NT2/D1 (cell line): ENCODE results near the gene LRRC49.
A peak's percentile ranks its signal among the peaks of the same experiment; 100 is the strongest.

Source experiments
- DNase-seq: peaks from one replicate; pipeline ENCODE4 v3.0.0-alpha.2; 2011; ENCODE audit warnings: low read depth, low spot score
- H3K27me3 ChIP-seq: 2 replicates; pipeline ENCODE4 v1.6.0; 2011; ENCODE audit warnings: mild to moderate bottlenecking; ENCODE audit not compliant: insufficient read length, insufficient read depth
- H3K36me3 ChIP-seq: 2 replicates; pipeline ENCODE4 v1.6.1; 2011; ENCODE audit warnings: mild to moderate bottlenecking, low read length, mixed read lengths; ENCODE audit not compliant: insufficient read depth, insufficient read length
- H3K4me1 ChIP-seq: 2 replicates; pipeline ENCODE4 v1.5.1; 2011; ENCODE audit not compliant: insufficient read depth, insufficient read length
- H3K4me3 ChIP-seq: 2 replicates; pipeline ENCODE4 v1.5.1; 2011; ENCODE audit warnings: low read depth; ENCODE audit not compliant: insufficient read length
- H3K9ac ChIP-seq: 2 replicates; pipeline ENCODE4 v1.6.0; 2011; ENCODE audit warnings: low read depth; ENCODE audit not compliant: insufficient read length
- H3K9me3 ChIP-seq: 2 replicates; pipeline ENCODE4 v1.5.1; 2011; ENCODE audit warnings: mild to moderate bottlenecking, low read length; ENCODE audit not compliant: insufficient read depth
- SUZ12 ChIP-seq: IDR thresholded peaks from 2 replicates; pipeline ENCODE4 v1.6.1; 2011; ENCODE audit not compliant: insufficient read length, insufficient read depth; ENCODE audit errors: extremely low read depth
- YY1 ChIP-seq: IDR thresholded peaks from 2 replicates; pipeline ENCODE4 v1.6.1; 2011; ENCODE audit not compliant: insufficient read length, insufficient read depth
- ZNF274 ChIP-seq: IDR thresholded peaks from 2 replicates; pipeline ENCODE4 v1.6.1; 2011; ENCODE audit warnings: mild to moderate bottlenecking, low read depth, low read length

The LRRC49 gene, protein sequence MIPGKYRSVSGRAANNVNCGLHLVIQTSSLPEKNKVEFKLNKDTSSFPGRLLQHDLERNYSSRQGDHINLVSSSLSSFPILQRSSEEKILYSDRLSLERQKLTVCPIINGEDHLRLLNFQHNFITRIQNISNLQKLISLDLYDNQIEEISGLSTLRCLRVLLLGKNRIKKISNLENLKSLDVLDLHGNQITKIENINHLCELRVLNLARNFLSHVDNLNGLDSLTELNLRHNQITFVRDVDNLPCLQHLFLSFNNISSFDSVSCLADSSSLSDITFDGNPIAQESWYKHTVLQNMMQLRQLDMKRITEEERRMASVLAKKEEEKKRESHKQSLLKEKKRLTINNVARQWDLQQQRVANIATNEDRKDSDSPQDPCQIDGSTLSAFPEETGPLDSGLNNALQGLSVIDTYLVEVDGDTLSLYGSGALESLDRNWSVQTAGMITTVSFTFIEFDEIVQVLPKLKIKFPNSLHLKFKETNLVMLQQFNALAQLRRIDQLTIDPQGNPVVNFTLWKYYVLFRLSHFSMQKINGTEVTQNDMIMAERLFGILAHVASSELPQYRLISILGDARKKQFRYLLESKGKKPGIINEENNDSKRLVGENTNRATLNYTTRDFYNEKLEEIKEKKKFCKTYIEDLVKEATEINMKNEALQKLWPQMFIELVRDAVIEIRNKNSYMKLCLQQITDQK

DNA sequence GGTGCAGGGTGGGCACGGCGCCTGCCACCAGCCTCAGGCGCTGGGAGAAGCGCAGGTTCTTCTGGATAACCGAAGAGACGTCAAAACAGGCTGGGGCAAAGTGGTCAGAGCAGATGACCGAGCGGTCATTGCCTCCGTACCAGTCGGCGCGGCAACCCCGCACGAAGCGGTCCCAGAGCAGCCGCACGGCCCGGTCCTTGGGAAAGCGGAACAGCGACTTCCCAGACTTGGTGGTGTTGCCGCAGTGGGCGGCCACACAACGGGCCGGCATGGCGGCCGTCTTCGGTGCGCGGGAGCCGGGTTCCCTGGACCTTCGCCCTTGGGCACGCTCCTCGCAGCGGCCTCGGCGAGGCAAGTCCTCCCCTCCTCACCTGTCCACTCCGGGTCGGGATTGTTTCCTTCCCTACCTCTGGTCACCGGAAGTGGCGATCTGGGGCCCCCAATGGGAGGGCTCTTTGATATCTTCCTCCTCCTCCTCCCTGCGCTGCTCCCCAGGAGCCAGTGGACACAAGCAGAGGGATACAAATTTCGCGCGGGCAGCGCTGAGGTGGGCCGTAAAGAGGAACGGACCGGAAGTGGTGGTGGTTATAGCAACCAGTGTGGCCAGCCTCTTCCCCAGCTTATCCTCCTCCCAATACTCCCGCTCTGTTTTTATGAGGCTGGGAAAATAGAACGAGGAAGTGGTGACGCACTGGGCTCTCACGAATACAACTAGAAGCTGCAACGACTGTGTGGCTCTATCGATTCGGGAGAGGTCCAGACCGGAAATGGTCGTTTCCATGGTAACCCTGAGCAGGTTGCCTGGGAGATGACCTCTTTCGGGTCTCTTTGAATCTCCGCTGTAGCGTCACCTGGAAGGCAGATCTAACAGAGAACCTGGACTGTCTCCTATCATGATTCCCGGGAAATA is at the start of gene LRRC49, which contains the start of gene THAP10:
LRRC49 (plus strand) TSS at position 825 of the 910 bp plus-strand sequence; CDS start at position 894, 69 bp downstream.
THAP10 (minus strand) TSS at position 432 of the 910 bp plus-strand sequence; CDS start at position 271, 161 bp downstream.
- Histone ChIP-seq H3K9me3 (no peaks in the 10 kb centered on the region), H3K4me1 (no peaks in the 10 kb centered on the region), H3K27me3 (no peaks in the 10 kb centered on the region), H3K4me3 (peak within 1 kb of the TSS; percentile 95), H3K36me3 (no peaks in the 10 kb centered on the region), H3K9ac (peak within 1 kb of the TSS; percentile 88)
- DNase-seq: peak; percentile 79
- TF ChIP-seq ZNF274 (no peak), YY1 (no peak)

DNA sequence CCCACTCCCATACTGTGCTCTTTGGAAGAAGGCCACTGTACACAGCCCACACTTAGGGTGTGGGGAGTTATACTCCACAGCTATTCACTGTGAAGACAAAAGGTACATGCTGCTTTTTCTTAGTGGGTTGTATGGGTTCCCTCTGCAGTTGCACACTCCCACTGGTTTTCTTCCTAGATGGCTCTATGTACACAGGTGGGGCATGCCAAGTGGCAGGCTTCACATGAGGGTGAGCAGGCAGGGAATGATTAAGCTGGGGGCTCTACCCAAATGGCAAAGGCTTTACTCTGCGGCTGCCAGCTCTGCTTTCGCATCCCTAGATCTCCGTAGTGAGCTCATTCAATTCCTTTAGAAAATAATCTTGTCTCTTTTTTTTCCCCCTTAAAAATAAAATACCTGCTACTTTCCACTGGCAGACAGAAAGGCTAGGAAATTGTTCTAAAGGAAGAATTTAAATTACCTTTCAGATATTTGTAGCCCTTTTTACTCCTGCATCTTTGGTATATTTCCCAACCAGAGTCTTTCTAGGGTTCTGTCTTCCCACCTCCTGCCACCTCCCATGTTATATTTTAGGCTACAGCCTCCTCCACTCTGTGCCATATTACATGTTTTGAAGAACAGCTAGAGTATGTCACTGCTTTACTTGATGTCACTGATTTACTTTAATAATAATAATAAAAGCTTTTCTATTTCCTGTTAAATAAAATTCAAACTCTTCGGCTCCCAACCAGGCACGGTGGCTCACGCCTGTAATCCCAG is 46.8 kb upstream of the LRRC49 start:
- DNase-seq: no peak
- Histone ChIP-seq H3K4me1 (no peaks in the 10 kb centered on the region), H3K36me3 (peaks cover 16% of the 10 kb centered on the region), H3K27me3 (no peaks in the 10 kb centered on the region), H3K4me3 (no peak overlapping the region), H3K9me3 (no peaks in the 10 kb centered on the region), H3K9ac (no peak overlapping the region)
- no peak for TF ChIP-seq SUZ12
- no peak for TF ChIP-seq YY1
- TF ChIP-seq ZNF274: no peak

GRCh38 chr15:70851889-70852288 is 40.7 kb upstream of the LRRC49 start:
- H3K36me3 ChIP-seq: peaks cover 20% of the 10 kb centered on the region
- TF ChIP-seq ZNF274 (no peak), YY1 (no peak), SUZ12 (no peak)
- no peak overlapping the region for H3K9ac ChIP-seq
- no peaks in the 10 kb centered on the region for H3K9me3 ChIP-seq
- DNase-seq: no peak
- H3K4me3 ChIP-seq: no peak overlapping the region
- H3K27me3 ChIP-seq: peaks cover 11% of the 10 kb centered on the region
- no peaks in the 10 kb centered on the region for H3K4me1 ChIP-seq

- Histone ChIP-seq H3K4me1 (no peaks in the 10 kb centered on the region), H3K36me3 (peaks cover 20% of the 10 kb centered on the region), H3K9ac (peak overlapping the region; percentile 83), H3K4me3 (peak overlapping the region; percentile 77), H3K27me3 (peaks cover 11% of the 10 kb centered on the region), H3K9me3 (no peaks in the 10 kb centered on the region)
- DNase-seq: no peak
- TF ChIP-seq SUZ12: no peak
- no peak for TF ChIP-seq ZNF274
- no peak for TF ChIP-seq YY1
Observed at GRCh38 chr15:70852501-70853317, 39.9 kb upstream of the LRRC49 start.

DNA sequence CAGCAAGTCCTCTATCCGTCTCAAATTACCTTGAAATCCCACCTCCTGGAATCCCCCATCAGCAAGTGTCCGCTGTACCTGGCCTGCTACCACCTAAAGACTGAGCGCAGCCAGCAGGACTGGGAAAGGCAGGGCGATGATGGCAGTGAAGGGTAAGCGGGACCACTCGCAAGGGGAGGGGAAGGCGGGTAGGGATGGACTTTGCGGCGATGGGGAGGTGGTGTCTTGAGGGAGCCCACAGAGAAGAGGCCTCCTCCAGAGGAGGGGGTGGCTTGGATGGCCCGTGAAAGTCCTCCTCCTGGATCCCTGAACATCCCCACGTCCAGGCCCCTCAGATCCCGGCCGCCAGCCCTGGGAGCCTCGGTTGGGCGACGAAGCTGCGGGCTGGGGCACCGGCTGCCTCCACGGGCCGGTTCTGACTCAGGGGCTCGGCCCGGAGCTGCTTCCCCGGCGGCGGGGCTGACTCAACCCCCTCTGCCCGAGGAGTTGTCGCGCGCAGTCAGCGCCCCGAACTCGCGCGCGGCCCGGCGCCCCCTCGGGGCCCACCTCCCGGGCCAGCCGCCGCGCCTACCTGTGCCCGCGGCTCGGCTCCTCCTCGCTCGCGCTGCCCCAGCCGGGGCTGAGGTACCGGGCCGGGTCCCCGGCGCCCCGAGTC is 39.2 kb upstream of the LRRC49 start:
- Histone ChIP-seq H3K4me3 (peak overlapping the region; percentile 77), H3K27me3 (peaks cover 11% of the 10 kb centered on the region), H3K36me3 (peaks cover 20% of the 10 kb centered on the region), H3K9me3 (no peaks in the 10 kb centered on the region), H3K9ac (peak overlapping the region; percentile 83), H3K4me1 (no peaks in the 10 kb centered on the region)
- no peak for TF ChIP-seq SUZ12
- TF ChIP-seq ZNF274: no peak
- TF ChIP-seq YY1: no peak
- DNase-seq: peak; percentile 36
